K562 (cell line): ENCODE data around the gene VPS9D1. TPM values are rescaled to one million over a fixed set of nuclear protein-coding genes. Genes with fewer than 3 reads are reported as not detected.

Source experiments
- C11orf30 ChIP-seq: fragments of 450-650 bp; IDR thresholded peaks from 2 replicates; pipeline ENCODE4 v1.6.1; 2016; ENCODE audit warnings: low read depth, mild to moderate bottlenecking
- FOS ChIP-seq: IDR thresholded peaks from 3 replicates; pipeline ENCODE4 v1.6.1; 2011; ENCODE audit not compliant: insufficient read length; ENCODE audit errors: extremely low read depth
- HNRNPLL ChIP-seq: fragments of 200-400 bp; formaldehyde crosslinking; IDR thresholded peaks from 2 replicates; pipeline ENCODE4 v1.6.1; 2017; ENCODE audit warnings: low read length, low read depth, mild to moderate bottlenecking; ENCODE audit not compliant: poor library complexity, severe bottlenecking
- JUND ChIP-seq, 2 experiments: IDR thresholded peaks; 2 replicates in 1 of 2; 3 replicates in 1 of 2; pipeline ENCODE4 v1.6.1; 2011; ENCODE audit warnings: borderline replicate concordance in 2 of 2, low read depth in 2 of 2, low read length in 2 of 2, improper control_type of control experiment in 1 of 2, missing biosample characterization in 1 of 2, missing genetic modification characterization in 1 of 2, missing genetic modification reagents in 1 of 2
- KLF10 ChIP-seq: fragments of 250-450 bp; sonication (Bioruptor Pico); IDR thresholded peaks from 2 replicates; pipeline ENCODE4 v1.6.1; 2021; ENCODE audit warnings: matching md5 sums
- MCM5 ChIP-seq: fragments of 450-650 bp; IDR thresholded peaks from 2 replicates; pipeline ENCODE4 v1.6.1; 2016; ENCODE audit warnings: low read depth
- NCOA1 ChIP-seq: fragments of 450-650 bp; IDR thresholded peaks from 2 replicates; pipeline ENCODE4 v1.6.1; 2016; ENCODE audit warnings: low read depth
- NCOA6 ChIP-seq: fragments of 450-650 bp; IDR thresholded peaks from 2 replicates; pipeline ENCODE4 v1.6.1; 2017; ENCODE audit warnings: mild to moderate bottlenecking
- PYGO2 ChIP-seq: fragments of 450-650 bp; IDR thresholded peaks from 2 replicates; pipeline ENCODE4 v1.6.1; 2016; ENCODE audit warnings: mild to moderate bottlenecking, missing genetic modification characterization, moderate library complexity, missing compliant biosample characterization
- TAF7 ChIP-seq: fragments of 450-650 bp; IDR thresholded peaks from 2 replicates; pipeline ENCODE4 v1.6.1; 2016; ENCODE audit warnings: missing genetic modification characterization, missing compliant biosample characterization
- TGIF2 ChIP-seq: sonication (generic); formaldehyde crosslinking; IDR thresholded peaks from 2 replicates; pipeline ENCODE4 v1.8.1; 2022; ENCODE audit warnings: mild to moderate bottlenecking, missing genetic modification reagents, moderate library complexity
- ZNF217 ChIP-seq: sonication (generic); formaldehyde crosslinking; IDR thresholded peaks from 2 replicates; pipeline ENCODE4 v1.8.0; 2022; ENCODE audit warnings: mild to moderate bottlenecking, missing genetic modification reagents
- ZNF507 ChIP-seq: conservative IDR thresholded peaks from 2 replicates; pipeline ENCODE4 v1.6.1; 2017; ENCODE audit warnings: missing genetic modification characterization, missing compliant biosample characterization
- ZNF586 ChIP-seq: fragments of 450-650 bp; formaldehyde crosslinking; conservative IDR thresholded peaks from 2 replicates; pipeline ENCODE4 v1.4.0; 2020; ENCODE audit warnings: mild to moderate bottlenecking, moderate library complexity
- ZNF589 ChIP-seq: fragments of 200-800 bp; sonication (Bioruptor generic); IDR thresholded peaks from 2 replicates; pipeline ENCODE4 v1.6.1; 2016; ENCODE audit warnings: low read depth, missing genetic modification characterization, missing compliant biosample characterization
- polyA plus RNA-seq, 8 experiments: library from polyadenylated mRNA; depleted of rRNA in 4 of 8; stranded (reverse) in 5 of 8; unstranded in 3 of 8; fragments of >200 nt; fragmentation: Nextera tagmentation in 2 of 8; fragmentation: Illumina TruSeq in 1 of 8; extraction: Ambion mirVana in 2 of 8; extraction: Trizol in 1 of 8; gene quantifications; 2 replicates each; pipeline versions ENCODE4 v1.2.1 to v1.2.3, GENCODE V29; 2011 to 2014; ENCODE audit warnings: inconsistent platforms in 1 of 8, missing spikeins in 1 of 8
- total RNA-seq, 7 experiments: library from RNA; depleted of rRNA in 6 of 7; stranded (reverse); fragments of >200 nt in 6 of 7; fragmentation: Illumina TruSeq in 2 of 7; extraction: Trizol in 2 of 7; gene quantifications; 2 replicates each; pipeline versions ENCODE4 v1.2.1 to v1.2.3, GENCODE V29; 2011 to 2021; ENCODE audit warnings: low replicate concordance in 1 of 7
- TF ChIP-seq, protein P1 (sequence below): sonication (generic); IDR thresholded peaks from 2 replicates; pipeline ENCODE4 v1.6.1; 2016
- TF ChIP-seq, protein P2 (sequence below): fragments of 250-450 bp; sonication (Bioruptor Pico); IDR thresholded peaks from 2 replicates; pipeline ENCODE4 v1.5.0; 2021
- TF ChIP-seq, protein P3 (sequence below): fragments of 200-800 bp; sonication (Bioruptor generic); IDR thresholded peaks from 2 replicates; pipeline ENCODE4 v1.6.1; 2016; ENCODE audit warnings: missing genetic modification characterization, missing compliant biosample characterization
- TF ChIP-seq, protein P4 (sequence below): IDR thresholded peaks from 2 replicates; pipeline ENCODE4 v1.6.1; 2012; ENCODE audit warnings: low read depth, low read length, improper control_type of control experiment, borderline replicate concordance

Gene VPS9D1
- total and polyA plus RNA-seq, 9 of the 15 experiments (the other 6 are each of a cell fraction or from before 2014, with no cell fraction given) = 0.33 to 3.1 (median 1.1) TPM

- 0 out of 2 replicates have a peak, but pooled peaks have one; percentile 70 for TF ChIP-seq TGIF2 (CRISPR knock-in tag)
- TF ChIP-seq C11orf30 = peak; percentile 74
- TF ChIP-seq, protein P1, sequence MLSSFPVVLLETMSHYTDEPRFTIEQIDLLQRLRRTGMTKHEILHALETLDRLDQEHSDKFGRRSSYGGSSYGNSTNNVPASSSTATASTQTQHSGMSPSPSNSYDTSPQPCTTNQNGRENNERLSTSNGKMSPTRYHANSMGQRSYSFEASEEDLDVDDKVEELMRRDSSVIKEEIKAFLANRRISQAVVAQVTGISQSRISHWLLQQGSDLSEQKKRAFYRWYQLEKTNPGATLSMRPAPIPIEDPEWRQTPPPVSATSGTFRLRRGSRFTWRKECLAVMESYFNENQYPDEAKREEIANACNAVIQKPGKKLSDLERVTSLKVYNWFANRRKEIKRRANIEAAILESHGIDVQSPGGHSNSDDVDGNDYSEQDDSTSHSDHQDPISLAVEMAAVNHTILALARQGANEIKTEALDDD = no peak
- no peak for TF ChIP-seq NCOA6
- no peak for TF ChIP-seq JUND (IDR thresholded peaks at IDR 0.05; ENCODE audit: borderline replicate concordance, low read depth, low read length)
- TF ChIP-seq JUND (tag; IDR thresholded peaks at IDR 0.05; ENCODE audit: borderline replicate concordance, low read depth, low read length) = no peak; the same call in 2 of the 3 replicates
- TF ChIP-seq NCOA1 = no peak; the same call in 1 of the 2 replicates
- TF ChIP-seq, protein P2, sequence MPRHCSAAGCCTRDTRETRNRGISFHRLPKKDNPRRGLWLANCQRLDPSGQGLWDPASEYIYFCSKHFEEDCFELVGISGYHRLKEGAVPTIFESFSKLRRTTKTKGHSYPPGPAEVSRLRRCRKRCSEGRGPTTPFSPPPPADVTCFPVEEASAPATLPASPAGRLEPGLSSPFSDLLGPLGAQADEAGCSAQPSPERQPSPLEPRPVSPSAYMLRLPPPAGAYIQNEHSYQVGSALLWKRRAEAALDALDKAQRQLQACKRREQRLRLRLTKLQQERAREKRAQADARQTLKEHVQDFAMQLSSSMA (CRISPR knock-in tag) = no peak
- peak; percentile 97 for TF ChIP-seq HNRNPLL
- TF ChIP-seq FOS = no peak
- TF ChIP-seq ZNF589 (CRISPR knock-in tag) = no peak
- no peak for TF ChIP-seq MCM5
- TF ChIP-seq, protein P3, sequence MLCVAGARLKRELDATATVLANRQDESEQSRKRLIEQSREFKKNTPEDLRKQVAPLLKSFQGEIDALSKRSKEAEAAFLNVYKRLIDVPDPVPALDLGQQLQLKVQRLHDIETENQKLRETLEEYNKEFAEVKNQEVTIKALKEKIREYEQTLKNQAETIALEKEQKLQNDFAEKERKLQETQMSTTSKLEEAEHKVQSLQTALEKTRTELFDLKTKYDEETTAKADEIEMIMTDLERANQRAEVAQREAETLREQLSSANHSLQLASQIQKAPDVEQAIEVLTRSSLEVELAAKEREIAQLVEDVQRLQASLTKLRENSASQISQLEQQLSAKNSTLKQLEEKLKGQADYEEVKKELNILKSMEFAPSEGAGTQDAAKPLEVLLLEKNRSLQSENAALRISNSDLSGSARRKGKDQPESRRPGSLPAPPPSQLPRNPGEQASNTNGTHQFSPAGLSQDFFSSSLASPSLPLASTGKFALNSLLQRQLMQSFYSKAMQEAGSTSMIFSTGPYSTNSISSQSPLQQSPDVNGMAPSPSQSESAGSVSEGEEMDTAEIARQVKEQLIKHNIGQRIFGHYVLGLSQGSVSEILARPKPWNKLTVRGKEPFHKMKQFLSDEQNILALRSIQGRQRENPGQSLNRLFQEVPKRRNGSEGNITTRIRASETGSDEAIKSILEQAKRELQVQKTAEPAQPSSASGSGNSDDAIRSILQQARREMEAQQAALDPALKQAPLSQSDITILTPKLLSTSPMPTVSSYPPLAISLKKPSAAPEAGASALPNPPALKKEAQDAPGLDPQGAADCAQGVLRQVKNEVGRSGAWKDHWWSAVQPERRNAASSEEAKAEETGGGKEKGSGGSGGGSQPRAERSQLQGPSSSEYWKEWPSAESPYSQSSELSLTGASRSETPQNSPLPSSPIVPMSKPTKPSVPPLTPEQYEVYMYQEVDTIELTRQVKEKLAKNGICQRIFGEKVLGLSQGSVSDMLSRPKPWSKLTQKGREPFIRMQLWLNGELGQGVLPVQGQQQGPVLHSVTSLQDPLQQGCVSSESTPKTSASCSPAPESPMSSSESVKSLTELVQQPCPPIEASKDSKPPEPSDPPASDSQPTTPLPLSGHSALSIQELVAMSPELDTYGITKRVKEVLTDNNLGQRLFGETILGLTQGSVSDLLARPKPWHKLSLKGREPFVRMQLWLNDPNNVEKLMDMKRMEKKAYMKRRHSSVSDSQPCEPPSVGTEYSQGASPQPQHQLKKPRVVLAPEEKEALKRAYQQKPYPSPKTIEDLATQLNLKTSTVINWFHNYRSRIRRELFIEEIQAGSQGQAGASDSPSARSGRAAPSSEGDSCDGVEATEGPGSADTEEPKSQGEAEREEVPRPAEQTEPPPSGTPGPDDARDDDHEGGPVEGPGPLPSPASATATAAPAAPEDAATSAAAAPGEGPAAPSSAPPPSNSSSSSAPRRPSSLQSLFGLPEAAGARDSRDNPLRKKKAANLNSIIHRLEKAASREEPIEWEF (CRISPR knock-in tag) = no peak
- no peak for TF ChIP-seq KLF10 (CRISPR knock-in tag)
- TF ChIP-seq ZNF507 (tag) = no peak
- TF ChIP-seq PYGO2 (tag) = no peak
- TF ChIP-seq TAF7 = peak; percentile 69; the same call in 1 of the 2 replicates
- TF ChIP-seq, protein P4, sequence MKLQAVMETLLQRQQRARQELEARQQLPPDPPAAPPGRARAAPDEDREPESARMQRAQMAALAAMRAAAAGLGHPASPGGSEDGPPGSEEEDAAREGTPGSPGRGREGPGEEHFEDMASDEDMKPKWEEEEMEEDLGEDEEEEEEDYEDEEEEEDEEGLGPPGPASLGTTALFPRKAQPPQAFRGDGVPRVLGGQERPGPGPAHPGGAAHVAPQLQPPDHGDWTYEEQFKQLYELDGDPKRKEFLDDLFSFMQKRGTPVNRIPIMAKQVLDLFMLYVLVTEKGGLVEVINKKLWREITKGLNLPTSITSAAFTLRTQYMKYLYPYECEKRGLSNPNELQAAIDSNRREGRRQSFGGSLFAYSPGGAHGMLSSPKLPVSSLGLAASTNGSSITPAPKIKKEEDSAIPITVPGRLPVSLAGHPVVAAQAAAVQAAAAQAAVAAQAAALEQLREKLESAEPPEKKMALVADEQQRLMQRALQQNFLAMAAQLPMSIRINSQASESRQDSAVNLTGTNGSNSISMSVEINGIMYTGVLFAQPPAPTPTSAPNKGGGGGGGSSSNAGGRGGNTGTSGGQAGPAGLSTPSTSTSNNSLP = no peak
- TF ChIP-seq ZNF586 = no peak
- TF ChIP-seq ZNF217 (CRISPR knock-in tag) = no peak
These were observed 63.1 kb downstream of the VPS9D1 start, which contains the start of the genes CHMP1A and SPATA33 (continued) for GRCh38 chr16:89657442-89658220.
